ENCODE data around the gene LDLRAD3.

The LDLRAD3 gene

DNA sequence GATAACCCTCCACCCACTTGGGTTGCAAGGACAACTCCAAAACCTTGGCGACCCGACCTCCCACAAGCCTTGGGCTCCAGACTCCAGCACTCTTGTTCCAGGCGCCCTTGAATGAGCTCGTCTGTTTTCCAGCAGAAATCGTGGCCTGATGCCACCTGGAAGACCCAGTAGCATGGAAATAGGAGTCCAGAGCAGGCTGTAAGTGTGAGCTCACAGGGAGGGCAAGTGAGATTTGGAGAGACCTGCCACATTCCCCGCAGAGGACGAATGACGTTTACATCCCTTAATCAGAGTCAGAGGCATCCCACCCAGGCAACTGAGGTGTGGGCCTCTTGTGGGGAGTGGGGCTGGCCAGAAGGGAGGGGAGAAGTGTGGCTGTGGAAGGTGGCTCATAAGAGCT, 71.9 kb downstream of the LDLRAD3 start:
- DNase-seq (ENCODE audit: low read depth in 2 of 2, low spot score in 1 of 2), result no peak

DNA sequence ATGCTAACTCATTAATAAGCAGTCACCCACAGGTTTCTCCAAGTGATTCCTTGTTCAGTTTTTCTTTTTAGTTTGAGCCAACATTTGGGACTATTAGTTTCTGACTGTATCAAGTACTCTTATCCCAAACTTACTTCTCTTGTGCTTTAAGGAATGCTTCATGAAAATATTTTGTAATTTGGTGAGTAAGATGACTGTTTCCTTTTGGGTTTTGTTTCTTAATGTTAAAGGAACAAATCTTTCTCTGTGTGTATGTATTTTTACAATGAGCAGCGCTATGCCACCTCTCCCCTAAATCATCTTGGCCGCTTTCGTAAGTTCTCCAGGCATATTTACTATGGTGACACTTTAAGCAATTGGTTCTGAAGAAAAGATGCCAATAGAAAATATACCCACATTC, 72.4 kb downstream of the LDLRAD3 start:
- DNase-seq (ENCODE audit: low read depth in 2 of 2, low spot score in 1 of 2), result no peak

DNA sequence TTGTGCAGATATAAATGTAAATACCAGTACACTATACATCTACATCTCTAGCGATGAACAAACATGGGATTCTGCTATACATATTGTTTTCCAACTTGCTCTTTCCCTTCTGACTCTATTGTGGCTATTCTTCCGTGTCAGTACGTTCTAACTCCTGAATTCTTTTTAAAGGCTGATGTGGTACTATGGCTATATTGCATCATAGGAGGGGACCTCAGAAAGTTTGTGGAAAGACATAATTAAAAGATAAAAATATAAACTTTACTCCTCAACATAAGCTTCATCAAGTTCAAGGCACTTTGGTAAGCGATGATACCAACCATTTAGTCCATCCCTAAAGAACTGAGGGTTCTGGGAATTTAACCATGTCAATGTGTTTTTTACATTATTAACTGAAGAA, 72.8 kb downstream of the LDLRAD3 start:
- DNase-seq (ENCODE audit: low read depth in 2 of 2, low spot score in 1 of 2), result no peak

DNA sequence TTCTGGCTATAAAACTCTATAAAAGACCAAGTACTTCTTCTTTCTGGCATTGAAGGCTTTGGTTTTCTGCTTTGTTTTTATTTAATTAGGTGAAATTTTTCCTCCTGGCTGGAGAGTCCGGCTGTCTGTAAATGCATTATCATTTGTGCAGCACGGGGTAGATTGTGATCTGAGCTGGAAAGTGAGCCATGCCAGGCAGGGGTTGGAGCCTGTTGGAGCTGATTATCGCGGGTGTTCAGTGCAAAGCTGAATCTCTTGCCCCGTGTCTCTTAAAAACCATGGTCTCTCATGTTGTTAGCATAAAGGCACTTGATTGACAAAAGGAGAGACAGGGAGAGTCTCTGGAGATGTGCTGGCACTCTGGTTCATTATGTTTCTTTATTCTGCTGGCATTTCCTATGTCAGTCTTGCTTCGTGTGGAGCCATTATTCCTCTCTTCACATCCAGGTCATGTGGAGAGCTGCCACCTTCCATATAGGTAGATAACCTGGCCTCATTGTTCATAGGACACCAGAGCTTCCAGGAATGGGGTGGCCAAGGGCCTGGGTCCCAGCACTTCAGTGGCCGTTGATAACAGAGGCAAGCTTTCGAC, 75.2 kb downstream of the LDLRAD3 start:
- no peak for DNase-seq (ENCODE audit: low read depth in 2 of 2, low spot score in 1 of 2)

DNA sequence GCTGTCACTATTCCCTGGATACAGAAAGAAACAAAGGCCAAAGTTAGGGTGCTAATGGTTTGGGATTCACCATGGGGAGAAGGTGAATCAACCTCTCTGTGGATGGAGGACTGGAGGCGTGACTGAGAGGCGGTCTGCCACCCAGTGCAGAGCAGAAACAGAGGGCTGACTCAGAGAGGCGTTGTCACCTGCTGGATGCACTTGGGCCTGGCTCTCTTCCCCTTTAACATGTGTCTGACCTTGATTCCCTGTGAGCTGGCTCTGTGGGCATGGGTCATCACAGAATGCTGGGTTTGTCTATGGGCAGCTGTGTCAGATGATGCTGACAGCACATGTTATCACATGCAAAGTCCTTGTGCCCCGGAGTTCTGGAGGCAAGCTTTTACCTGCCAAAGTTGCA, 75.9 kb downstream of the LDLRAD3 start:
- no peak for DNase-seq (ENCODE audit: low read depth in 2 of 2, low spot score in 1 of 2)

DNA sequence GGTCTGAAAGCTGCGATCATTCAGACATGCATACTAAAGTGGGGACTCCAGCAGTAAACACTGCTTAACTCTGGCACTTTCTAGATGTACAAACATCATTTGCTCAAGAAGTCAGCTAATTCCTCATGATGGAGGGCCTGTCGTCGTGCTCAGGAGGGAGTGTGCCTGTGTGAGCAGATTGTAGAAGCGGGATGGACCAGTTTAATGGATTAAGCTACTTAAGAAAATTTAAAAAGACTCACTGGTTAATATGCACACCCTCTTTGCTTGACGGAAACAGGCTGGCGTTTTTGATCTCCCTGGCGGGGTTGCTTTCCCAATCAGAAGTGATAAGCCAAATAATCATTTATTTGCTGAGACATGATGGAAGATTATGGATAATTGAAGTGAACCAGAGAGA, 79.0 kb downstream of the LDLRAD3 start:
- DNase-seq (ENCODE audit: low read depth in 2 of 2, low spot score in 1 of 2), result no peak

DNA sequence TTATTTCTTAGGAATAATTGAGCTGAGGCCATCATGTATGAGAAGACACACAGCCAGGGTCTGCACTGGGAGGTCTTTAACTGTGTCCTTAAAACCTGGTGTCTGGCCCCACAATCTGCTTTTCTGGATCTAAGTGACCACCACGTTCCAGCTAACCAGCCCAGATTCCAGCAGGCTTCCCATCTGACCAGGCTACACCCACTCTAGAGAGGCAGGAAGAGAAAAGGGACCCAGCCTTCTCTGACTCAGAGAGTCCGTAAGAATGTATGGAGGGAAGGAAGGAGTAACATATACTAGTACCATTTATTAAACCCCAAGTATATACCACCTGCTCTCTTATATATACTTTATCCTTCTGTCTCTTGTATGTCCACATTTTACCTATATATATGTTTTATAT, 80.1 kb downstream of the LDLRAD3 start:
- no peak for DNase-seq (ENCODE audit: low read depth in 2 of 2, low spot score in 1 of 2)

DNA sequence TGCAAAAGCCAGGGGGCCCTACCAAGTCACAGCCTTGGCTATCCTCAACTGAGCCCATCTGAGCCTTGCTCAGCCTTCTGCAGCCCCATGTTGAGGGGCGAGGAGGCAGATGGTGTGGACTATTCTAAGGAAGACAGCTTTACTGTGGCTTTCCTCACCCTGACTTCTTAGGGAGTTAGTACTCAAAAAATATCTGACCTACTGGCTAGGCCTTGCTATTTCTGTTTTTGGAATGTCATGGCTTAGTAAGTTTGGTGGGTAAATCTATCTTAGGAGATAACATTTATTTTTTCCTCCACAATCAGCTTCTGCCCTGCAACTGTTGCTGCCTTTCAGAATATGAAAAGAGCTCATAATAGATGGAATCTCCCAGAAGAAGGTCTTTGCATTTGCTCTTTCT, 80.9 kb downstream of the LDLRAD3 start:
- DNase-seq (ENCODE audit: low read depth in 2 of 2, low spot score in 1 of 2), result no peak

DNA sequence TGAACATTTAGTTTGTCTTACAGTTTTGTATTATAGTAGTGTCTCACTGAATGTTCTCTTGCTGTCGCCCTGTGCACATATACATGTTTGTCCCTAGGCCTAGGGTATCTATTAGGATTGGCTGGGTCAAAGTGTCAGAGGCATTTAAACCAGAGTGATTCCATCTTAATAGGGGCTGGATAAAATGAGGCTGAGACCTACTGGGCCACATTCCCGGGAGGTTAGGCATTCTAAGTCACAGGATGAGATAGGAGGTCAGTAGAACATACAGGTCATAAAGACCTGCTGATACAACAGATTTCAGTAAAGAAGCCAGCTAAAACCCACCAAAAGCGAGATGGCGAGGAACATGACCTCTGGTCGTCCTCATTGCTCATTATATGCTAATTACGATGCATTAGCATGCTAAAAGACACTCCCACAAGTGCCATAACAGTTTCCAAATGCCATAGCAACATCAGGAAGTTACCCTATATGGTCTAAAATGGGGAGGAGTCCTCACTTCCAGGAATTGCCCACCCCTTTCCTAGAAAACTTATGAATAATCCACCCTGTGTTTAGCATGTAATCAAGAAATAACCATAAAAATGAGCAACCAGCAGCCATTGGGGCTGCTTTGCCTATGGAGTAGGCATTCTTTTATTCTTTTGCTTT, 82.6 kb downstream of the LDLRAD3 start:
- no peak for DNase-seq (ENCODE audit: low read depth in 2 of 2, low spot score in 1 of 2)

DNA sequence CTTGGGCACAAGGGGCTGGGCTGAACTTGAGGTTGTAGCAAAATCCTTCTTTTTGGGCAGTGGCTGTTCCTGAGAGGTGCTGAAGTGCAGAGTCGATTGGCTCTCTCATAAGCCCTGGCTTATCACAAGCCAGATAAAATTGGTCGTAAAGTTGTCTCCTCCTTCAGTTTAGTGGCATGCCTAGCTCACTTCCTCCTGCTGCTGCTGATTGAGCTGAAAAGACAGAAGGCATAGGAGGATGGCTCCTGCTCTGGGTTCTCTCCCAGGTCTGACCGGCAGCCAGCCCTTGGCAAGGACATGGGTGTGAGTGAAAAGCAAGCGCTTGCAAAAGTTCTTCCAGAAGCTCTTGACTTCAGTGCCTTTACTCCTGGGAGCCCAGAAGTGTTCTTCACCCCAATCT, 83.9 kb downstream of the LDLRAD3 start:
- no peak for DNase-seq (ENCODE audit: low read depth in 2 of 2, low spot score in 1 of 2)

DNA sequence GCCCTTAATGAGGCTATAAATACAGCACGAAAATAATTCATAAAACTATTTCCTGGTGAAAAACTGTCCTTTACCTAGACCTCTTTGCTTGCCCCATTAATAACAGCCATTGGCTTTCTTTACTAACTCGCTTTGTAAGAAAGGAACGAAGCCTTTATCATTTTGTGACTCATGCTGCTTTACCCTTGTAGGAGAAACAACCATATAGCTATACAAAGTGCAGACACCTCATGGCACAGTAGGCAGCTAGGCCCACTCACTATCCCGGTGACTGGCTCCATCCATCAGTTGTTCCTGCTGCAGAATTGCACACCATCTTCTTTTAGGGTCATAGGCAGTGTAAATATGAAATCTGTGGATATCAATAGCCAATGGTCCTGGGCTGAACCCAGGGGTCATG, 85.8 kb downstream of the LDLRAD3 start:
- no peak for DNase-seq (ENCODE audit: low read depth in 2 of 2, low spot score in 1 of 2)

DNA sequence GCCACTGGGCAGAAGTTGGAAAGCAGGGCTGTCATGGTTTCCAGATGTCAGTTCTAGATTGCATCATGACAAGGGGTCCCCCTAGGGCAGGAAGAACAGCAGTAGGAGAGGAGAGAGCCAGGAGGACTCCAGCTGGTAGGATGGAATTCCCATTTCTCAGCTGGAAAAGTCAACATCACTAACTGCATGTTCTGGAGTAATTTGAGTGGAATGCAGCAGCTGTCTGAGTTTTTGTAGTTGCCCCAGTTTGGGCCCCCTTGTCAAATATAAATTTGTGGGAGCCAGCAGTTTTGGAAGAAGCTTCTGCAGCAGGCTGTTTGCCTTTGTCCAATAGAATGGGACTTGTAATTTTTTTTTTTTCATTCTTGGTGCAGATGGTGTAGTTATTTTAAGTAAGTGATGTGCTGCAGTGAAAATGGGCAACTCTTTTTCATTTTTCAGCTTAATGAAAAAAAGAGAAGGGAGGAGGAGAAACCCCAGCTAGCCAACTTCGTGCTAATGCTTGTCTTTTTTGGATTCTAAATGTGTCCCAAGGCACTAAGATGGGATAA, 86.9 kb downstream of the LDLRAD3 start:
- no peak for DNase-seq (ENCODE audit: low read depth in 2 of 2, low spot score in 1 of 2)

DNA sequence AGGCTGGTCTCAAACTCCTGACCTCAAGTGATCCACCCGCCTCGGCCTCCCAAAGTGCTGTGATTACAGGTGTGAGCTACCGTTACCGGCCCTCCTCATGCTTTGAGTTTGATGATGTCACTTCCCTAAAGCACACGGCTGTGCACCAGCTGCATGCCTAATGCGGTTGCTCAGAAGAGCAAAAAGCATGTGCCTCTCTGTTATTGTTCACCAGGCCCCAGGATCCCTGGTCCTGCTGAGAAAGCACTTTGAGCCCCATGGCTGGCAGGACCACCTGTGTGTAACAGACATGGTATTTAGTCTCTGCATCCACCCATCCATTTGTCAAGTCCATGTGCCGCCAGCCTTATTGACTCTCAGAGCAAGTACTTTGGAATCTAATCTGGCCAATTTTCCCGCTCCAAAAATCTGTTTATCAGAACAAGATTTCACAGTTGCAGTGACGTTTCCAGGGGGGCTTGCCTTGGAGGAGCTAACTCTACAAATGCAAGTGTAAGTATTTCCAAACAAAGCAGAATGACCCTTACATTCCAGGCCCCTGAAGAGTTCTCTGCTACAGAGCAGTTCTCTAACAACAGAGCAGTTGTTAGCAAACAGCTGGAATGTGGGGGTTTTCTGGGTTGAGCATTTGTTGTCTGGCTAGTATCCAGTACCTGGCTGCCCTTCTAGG, 89.4 kb downstream of the LDLRAD3 start:
- DNase-seq (ENCODE audit: low read depth in 2 of 2, low spot score in 1 of 2), result no peak

DNA sequence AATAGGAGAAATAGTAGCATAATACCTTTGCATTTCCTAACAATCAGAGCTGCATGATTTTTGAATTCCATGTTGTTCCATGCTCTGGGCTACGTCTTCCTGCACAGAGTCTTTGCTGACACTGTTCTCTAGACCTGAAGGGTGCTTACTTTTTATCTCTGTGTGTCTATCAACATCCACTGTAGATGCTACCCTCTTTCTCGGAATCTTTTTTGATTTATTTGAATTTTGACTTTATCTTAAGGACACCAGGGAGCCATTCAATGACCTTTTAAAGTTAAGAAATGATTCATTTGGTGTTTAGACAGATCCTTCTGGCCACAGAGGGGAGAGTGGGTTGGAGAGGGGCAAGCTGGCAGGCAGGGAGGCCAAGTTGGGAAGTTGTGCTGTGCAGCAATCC, 90.1 kb downstream of the LDLRAD3 start:
- no peak for DNase-seq (ENCODE audit: low read depth in 2 of 2, low spot score in 1 of 2)

DNA sequence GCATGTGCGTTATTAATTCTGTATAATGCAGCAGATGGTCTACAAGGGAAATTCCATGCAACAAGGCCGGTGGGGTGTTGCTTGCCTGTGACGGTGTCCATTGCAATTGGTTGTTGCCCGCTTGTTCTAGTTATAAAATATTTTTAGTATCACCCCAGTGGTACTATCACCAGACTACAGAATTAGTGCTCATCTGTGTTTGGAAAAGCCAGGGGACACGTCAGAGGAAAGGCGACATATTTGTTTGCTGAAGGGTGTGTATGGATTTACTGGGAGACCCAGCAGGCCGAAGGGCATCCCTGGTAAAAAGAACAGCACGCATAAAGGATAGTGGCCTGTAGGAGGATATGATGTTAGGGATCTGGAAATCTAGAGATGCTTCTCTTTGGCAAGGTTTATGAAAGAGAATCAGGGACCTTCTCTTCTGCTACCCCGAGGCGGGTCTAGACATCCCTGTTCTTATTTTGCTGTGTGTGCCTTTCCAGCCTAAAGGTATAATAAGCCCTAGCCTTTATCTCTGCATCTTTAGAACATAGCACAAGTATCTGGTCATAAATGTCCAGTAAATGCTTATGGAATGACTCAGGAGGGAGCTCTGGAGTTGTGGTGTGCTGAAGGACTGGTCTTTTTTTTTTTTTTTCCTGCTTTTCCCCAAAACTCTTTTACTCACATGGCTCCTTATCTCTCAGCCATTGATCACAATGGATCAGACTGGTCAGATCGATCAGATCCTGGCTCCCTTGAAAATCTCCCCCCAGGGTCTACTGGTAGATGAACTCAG, 90.9 kb downstream of the LDLRAD3 start:
- no peak for DNase-seq (ENCODE audit: low read depth in 2 of 2, low spot score in 1 of 2)

DNA sequence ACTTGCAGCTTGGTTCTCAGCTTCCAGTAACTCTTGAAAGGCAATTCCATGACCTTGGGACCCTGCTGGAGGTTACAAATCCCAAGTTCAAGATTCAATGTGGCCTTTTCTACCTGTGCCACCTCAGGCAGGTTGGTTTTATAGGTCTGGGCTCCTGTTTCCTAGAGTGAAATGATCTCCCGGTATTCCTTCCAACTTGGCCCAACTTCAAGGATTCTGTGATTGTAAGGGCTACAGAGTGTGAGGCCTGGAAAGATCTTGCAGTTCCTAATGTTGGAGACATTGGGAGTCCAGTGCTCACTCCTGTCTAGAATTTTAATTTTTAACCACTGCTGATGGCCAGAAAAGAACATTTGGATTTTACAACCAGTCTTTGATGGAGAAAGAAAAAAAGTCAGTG, 91.6 kb downstream of the LDLRAD3 start:
- no peak for DNase-seq (ENCODE audit: low read depth in 2 of 2, low spot score in 1 of 2)

DNA sequence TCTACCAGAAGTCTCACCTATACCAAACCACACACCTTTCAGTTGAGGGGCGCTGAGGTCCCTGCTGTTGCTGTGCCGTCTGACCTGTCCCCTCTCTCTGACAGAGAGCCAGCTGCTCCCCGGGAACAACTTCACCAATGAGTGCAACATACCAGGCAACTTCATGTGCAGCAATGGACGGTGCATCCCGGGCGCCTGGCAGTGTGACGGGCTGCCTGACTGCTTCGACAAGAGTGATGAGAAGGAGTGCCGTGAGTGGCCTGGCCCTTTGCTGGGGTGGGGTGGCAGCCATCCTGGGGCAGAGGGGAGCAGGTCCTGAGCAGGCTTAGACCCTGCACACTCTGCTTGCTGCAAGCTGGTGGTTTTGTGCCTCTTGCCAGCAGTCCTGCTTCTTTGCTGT, 92.1 kb downstream of the LDLRAD3 start:
- DNase-seq (ENCODE audit: low read depth in 2 of 2, low spot score in 1 of 2), result no peak

DNA sequence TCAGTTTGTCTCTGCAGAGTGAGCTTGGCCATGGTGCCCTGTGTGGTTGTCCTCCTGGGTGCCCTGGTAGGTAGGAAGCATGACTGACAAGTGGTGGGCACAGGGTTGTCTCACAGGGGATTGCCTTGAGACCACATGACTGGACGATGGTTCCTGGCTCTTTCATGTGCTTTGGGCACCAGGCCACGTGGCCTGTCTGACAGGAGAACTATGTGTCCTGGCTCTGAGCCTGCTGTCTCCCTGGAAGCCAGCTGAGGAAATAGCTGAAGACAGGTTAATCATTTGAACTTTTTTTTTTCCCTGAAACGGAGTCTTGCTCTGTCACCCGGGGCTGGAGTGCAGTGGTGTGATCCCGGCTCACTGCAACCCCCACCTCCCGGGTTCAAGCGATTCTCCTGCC, 93.2 kb downstream of the LDLRAD3 start:
- DNase-seq (ENCODE audit: low read depth in 2 of 2, low spot score in 1 of 2), result no peak

DNA sequence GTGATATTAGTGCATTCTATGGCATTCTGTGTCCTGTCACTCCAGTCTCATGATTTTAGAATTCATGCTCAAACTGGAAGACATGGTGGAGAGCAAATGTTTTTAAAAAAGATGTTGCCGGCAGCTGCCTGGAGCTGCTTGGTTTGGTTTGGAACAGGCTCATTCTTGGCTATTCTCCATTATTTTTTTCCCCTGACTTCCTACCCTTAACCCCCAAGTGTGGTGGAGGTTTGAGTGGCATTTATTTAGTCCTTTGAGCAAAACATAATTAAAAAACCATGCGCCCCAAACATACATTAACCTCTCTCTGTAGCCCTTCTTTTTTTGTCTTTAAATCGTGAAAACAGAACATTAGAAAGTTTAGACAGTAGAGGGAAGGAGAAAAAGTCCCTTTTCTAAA, 94.7 kb downstream of the LDLRAD3 start:
- DNase-seq (ENCODE audit: low read depth in 2 of 2, low spot score in 1 of 2), result no peak

DNA sequence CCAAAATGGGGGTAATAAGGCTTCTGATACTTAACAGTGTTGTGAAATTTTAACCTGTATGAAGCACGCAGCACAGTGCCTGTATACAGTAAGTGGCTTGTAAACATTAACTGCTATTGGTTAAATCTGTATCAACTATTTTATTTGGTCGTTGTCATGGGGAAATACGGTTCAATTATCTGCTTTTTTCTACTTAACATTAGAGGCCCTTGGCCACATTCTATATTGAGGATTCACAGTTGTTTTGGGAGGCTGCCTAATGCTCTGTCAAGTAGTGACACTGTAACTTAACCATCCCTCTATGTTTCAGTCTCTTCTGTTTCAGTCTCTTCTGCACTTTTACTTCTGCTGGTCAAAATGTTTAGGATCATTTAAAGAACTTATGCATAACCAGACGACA, 95.6 kb downstream of the LDLRAD3 start:
- no peak for DNase-seq (ENCODE audit: low read depth in 2 of 2, low spot score in 1 of 2)

DNA sequence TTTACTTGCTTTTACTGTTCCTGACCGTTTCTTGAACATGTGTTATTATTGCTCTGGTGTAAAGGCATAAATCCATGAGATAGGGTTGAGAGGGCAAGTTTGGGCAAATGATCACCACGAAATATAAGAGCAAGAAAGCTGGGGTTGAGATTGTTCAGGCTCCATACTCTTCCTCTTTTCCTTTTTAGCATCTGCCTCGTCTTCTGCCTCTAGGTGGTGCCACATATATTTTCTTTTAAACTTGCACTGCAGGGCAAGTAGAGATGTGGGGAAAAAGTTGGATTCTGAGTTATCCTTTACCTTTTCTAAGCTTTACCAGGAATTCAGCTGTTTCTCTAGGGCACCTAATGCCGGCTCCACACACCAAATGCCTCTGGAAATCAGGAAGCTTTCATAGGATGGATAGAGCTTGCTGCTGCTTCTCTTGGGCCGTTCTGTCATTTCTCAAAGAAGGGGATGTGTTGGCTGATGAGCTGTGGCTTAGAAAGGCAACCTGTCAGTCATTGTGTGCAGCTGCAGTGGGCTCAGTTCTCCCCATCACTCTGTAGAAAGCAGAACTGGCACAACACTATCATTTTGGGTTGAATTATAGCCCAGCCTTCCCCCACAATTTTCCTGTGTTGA, 98.2 kb downstream of the LDLRAD3 start:
- DNase-seq (ENCODE audit: low read depth in 2 of 2, low spot score in 1 of 2), result no peak
